Measurements from ENCODE around the gene AOPEP.

The AOPEP gene

DNA sequence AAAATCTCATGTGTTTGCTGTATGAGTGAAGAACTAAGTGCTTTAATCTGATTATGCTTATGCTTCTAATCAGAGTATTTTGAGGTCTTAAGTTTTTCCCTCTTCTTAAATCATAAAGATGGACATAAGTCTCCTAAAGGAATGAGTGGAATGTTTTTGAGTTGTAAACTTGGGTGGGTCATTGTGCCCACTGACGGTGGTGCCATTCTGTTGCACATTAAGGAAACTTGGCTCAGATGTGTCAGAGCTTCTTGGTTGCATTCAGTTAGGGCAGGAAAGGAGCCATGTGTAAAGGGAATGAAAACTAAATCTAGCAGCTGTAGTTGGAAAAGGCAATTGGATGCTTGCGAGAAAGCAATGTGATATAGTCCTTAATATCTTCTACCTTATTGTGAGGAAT, 334.4 kb downstream of the AOPEP start:
- TF ChIP-seq, protein P1, sequence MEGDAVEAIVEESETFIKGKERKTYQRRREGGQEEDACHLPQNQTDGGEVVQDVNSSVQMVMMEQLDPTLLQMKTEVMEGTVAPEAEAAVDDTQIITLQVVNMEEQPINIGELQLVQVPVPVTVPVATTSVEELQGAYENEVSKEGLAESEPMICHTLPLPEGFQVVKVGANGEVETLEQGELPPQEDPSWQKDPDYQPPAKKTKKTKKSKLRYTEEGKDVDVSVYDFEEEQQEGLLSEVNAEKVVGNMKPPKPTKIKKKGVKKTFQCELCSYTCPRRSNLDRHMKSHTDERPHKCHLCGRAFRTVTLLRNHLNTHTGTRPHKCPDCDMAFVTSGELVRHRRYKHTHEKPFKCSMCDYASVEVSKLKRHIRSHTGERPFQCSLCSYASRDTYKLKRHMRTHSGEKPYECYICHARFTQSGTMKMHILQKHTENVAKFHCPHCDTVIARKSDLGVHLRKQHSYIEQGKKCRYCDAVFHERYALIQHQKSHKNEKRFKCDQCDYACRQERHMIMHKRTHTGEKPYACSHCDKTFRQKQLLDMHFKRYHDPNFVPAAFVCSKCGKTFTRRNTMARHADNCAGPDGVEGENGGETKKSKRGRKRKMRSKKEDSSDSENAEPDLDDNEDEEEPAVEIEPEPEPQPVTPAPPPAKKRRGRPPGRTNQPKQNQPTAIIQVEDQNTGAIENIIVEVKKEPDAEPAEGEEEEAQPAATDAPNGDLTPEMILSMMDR (IDR thresholded peaks at IDR 0.05; ENCODE audit: insufficient read depth, low read length, poor library complexity, severe bottlenecking), result no peak
- TF ChIP-seq EZH2phosphoT487 (conservative IDR thresholded peaks at IDR 0.05; ENCODE audit: low read length), result no peak
- Histone ChIP-seq H3K79me2 (ENCODE audit: insufficient read depth, low read length) (no peaks in the 10 kb centered on the region), H3K9me3 (ENCODE audit: insufficient read depth, low read length) (no peaks in the 10 kb centered on the region), H2AFZ (ENCODE audit: low read depth, low read length, severe bottlenecking) (no peak overlapping the region), H3K27me3 (ENCODE audit: low read length) (no peaks in the 10 kb centered on the region), H3K9me2 (replicated peaks; ENCODE audit: insufficient read depth, low read length) (no peaks in the 10 kb centered on the region), H3K27ac (ENCODE audit: low read depth, low read length) (no peak overlapping the region), H3K4me3 (ENCODE audit: insufficient read depth, low read length, poor library complexity, severe bottlenecking) (no peak overlapping the region), H3F3A (ENCODE audit: insufficient read depth) (no peaks in the 10 kb centered on the region), H4K20me1 (ENCODE audit: low read depth, low read length) (no peaks in the 10 kb centered on the region), H3K9ac (ENCODE audit: low read length) (no peak overlapping the region), H3K4me2 (ENCODE audit: low read depth, low read length, poor library complexity, severe bottlenecking) (no peak overlapping the region), H3K36me3 (ENCODE audit: low read length) (no peaks in the 10 kb centered on the region)

DNA sequence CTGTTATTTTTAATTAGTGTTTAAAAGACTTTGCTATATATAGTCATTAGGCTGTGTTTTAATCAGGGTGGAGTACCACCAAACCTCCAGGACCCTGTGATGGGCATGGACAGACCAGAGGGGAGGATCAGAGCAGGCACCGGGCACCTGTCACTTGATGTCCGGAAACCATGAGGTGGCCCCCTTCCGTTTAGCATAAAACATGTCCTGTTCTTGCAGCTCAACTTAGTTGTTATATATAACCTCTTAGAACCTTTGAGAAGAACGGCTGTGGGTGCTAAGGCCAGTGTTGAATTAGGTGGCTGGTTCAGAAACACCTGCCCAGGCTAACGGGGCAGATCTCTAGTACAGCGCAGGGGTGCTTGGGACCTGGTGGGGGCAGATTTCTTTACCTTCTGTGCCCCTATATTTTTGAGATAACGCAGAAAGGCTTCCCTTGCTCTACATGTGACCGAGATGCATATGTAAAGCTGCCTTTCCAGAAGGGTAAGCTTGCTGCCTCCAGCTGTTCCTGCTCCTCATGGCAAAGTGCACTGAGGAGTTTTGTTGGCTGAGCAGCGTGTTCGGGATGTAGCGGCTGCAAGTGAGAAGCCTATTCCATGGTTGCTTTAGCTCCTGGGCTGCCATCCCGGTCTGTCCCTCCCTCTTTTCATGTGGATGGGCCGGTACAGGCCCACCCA, 335.6 kb downstream of the AOPEP start:
- no peak overlapping the region for H3K9ac ChIP-seq (ENCODE audit: low read length)
- H2AFZ ChIP-seq (ENCODE audit: low read depth, low read length, severe bottlenecking), result no peak overlapping the region
- no peak overlapping the region for H3K27ac ChIP-seq (ENCODE audit: low read depth, low read length)
- no peaks in the 10 kb centered on the region for H3K9me2 ChIP-seq (replicated peaks; ENCODE audit: insufficient read depth, low read length)
- no peaks in the 10 kb centered on the region for H4K20me1 ChIP-seq (ENCODE audit: low read depth, low read length)
- no peaks in the 10 kb centered on the region for H3K36me3 ChIP-seq (ENCODE audit: low read length)
- no peaks in the 10 kb centered on the region for H3F3A ChIP-seq (ENCODE audit: insufficient read depth)
- TF ChIP-seq, protein P1 (IDR thresholded peaks at IDR 0.05; ENCODE audit: insufficient read depth, low read length, poor library complexity, severe bottlenecking), result no peak
- no peak for TF ChIP-seq EZH2phosphoT487 (conservative IDR thresholded peaks at IDR 0.05; ENCODE audit: low read length)
- no peaks in the 10 kb centered on the region for H3K79me2 ChIP-seq (ENCODE audit: insufficient read depth, low read length)
- no peaks in the 10 kb centered on the region for H3K27me3 ChIP-seq (ENCODE audit: low read length)
- H3K9me3 ChIP-seq (ENCODE audit: insufficient read depth, low read length), result no peaks in the 10 kb centered on the region
- no peak overlapping the region for H3K4me2 ChIP-seq (ENCODE audit: low read depth, low read length, poor library complexity, severe bottlenecking)
- H3K4me3 ChIP-seq (ENCODE audit: insufficient read depth, low read length, poor library complexity, severe bottlenecking), result no peak overlapping the region

DNA sequence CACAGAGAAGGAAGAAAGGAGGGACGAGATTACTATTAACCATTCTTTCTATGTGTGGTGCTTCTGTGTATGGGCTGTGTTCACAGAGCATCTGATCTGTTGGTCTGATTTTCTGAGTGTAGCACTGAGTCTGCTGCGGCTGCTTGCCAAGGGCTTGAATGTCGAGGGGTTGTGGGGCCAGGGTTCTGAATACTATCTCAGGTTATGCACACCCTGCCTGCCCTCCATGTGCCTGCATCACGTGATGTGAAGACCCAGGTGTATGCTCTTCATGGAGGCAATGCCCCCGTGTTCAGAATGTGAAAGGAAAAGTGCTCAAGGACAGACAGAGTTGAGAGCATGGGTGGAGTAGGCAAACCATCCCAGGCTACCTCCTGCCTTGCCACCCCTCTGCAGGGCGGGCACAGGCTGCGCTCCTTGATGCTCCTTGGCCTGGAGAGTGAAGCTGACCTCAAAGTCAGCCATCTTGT, 336.1 kb downstream of the AOPEP start:
- H3K9me3 ChIP-seq (ENCODE audit: insufficient read depth, low read length), result no peaks in the 10 kb centered on the region
- H4K20me1 ChIP-seq (ENCODE audit: low read depth, low read length), result no peaks in the 10 kb centered on the region
- no peaks in the 10 kb centered on the region for H3K79me2 ChIP-seq (ENCODE audit: insufficient read depth, low read length)
- H3K4me3 ChIP-seq (ENCODE audit: insufficient read depth, low read length, poor library complexity, severe bottlenecking), result no peak overlapping the region
- H3K9me2 ChIP-seq (replicated peaks; ENCODE audit: insufficient read depth, low read length), result no peaks in the 10 kb centered on the region
- H3K27me3 ChIP-seq (ENCODE audit: low read length), result no peaks in the 10 kb centered on the region
- no peak overlapping the region for H2AFZ ChIP-seq (ENCODE audit: low read depth, low read length, severe bottlenecking)
- no peak overlapping the region for H3K27ac ChIP-seq (ENCODE audit: low read depth, low read length)
- no peaks in the 10 kb centered on the region for H3K36me3 ChIP-seq (ENCODE audit: low read length)
- H3K4me2 ChIP-seq (ENCODE audit: low read depth, low read length, poor library complexity, severe bottlenecking), result no peak overlapping the region
- no peak for TF ChIP-seq EZH2phosphoT487 (conservative IDR thresholded peaks at IDR 0.05; ENCODE audit: low read length)
- TF ChIP-seq, protein P1 (IDR thresholded peaks at IDR 0.05; ENCODE audit: insufficient read depth, low read length, poor library complexity, severe bottlenecking), result no peak
- no peaks in the 10 kb centered on the region for H3F3A ChIP-seq (ENCODE audit: insufficient read depth)
- H3K9ac ChIP-seq (ENCODE audit: low read length), result no peak overlapping the region

All from SU-DHL-6 (cell line).